ENCODE measurements around the gene KRI1. TPM values are rescaled to one million over a fixed set of nuclear protein-coding genes. Genes with fewer than 3 reads are reported as not detected.

KRI1 gene
- total RNA-seq, 4 donors from 2014 or later, result 9.0 to 152 (median 27.6) TPM

DNA sequence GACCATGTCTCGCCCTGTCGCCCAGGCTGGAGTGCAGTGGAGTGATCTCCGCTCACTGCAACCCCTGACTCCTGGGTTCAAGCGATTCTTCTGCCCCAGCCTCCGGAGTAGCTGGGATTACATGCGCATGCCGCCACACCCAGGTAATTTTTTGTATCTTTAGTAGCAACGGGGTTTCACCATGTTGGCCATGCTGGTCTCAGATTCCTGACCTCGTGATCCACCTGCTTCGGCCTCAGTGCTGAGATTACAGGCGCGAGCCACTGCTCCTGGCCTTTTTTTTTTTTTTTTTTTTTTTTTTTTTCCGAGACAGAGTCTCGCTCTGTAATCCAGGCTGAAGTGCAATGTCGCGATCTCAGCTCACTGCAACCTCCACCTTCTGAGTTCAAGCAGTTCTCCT, 57.8 kb downstream of the KRI1 start:
- no peak for TF ChIP-seq POLR2A (IDR thresholded peaks at IDR 0.05)
- TF ChIP-seq, protein P1, sequence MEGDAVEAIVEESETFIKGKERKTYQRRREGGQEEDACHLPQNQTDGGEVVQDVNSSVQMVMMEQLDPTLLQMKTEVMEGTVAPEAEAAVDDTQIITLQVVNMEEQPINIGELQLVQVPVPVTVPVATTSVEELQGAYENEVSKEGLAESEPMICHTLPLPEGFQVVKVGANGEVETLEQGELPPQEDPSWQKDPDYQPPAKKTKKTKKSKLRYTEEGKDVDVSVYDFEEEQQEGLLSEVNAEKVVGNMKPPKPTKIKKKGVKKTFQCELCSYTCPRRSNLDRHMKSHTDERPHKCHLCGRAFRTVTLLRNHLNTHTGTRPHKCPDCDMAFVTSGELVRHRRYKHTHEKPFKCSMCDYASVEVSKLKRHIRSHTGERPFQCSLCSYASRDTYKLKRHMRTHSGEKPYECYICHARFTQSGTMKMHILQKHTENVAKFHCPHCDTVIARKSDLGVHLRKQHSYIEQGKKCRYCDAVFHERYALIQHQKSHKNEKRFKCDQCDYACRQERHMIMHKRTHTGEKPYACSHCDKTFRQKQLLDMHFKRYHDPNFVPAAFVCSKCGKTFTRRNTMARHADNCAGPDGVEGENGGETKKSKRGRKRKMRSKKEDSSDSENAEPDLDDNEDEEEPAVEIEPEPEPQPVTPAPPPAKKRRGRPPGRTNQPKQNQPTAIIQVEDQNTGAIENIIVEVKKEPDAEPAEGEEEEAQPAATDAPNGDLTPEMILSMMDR (IDR thresholded peaks at IDR 0.05), result no peak
- DNase-seq, result no peak
- Histone ChIP-seq H3K9me3 (no peaks in the 10 kb centered on the region), H3K27me3 (no peaks in the 10 kb centered on the region), H3K4me1 (peaks cover 0 to 3% of the 10 kb centered on the region in 2 donors), H3K27ac (no peak overlapping the region), H3K36me3 (no peaks in the 10 kb centered on the region), H3K4me3 (no peak overlapping the region)
- intact Hi-C loops (cut with DNase I; ENCODE audit: low total_unique reads), result no loop called here

DNA sequence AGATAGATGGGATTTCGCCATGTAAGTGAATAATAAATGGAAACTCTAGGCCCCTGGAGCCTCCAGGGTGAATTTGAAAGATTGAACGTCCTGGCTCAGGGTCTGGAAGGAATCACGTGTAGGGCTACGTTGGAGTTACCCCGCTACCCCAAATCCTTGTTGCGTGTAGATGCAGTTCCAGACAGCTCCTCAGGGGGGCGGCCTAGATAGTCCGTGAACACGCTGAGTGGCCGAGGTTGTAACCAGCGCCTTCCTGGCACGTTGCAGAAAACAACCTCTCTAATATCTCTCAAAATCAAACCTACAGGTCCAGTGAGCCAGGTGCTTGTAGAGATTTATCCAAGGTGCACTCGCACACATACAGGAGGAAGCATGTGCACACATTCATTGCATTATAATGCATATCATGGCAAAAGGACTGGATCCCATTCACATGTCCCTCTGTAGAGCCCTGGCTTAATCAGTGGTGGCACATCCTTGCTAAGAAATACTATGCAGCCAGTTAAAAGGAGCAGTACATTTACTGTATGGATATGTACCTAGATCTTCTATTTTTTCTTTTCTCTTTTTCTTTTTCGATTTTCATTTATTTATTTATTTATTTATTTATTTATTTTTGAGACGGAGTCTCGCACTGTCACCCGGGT, 60.1 kb downstream of the KRI1 start:
- Histone ChIP-seq H3K27me3 (no peaks in the 10 kb centered on the region), H3K27ac (no peak overlapping the region), H3K9me3 (no peaks in the 10 kb centered on the region), H3K36me3 (no peaks in the 10 kb centered on the region), H3K4me3 (no peak overlapping the region), H3K4me1 (peaks cover 0 to 3% of the 10 kb centered on the region in 2 donors)
- DNase-seq, result peak; percentile 66 to 70
- TF ChIP-seq, protein P1 (IDR thresholded peaks at IDR 0.05), result peak; percentile 53 to 68 (median 64)
- no peak for TF ChIP-seq POLR2A (IDR thresholded peaks at IDR 0.05)
- intact Hi-C loops (cut with DNase I; ENCODE audit: low total_unique reads), result no loop called here

MicroRNAs encoded within 50 kb of the gene (microRNA counts, 767-probe panel; counts per million panel counts)
- 0 counts per million in 2 donors for microRNA hsa-miR-1238

Small RNAs within 50 kb of the gene (microRNA-seq; reads per million reads assigned to microRNA genes)
- gene MIR1238 (ENCODE audit: borderline microRNAs expressed, borderline replicate concordance), result not detected

Small RNAs within 50 kb of the gene (small RNA-seq; reads per million reads assigned to genes)
- gene MIR1238 (not detected), gene RNU7-140P (not detected)

Other genes starting within 250 kb of the KRI1 start
- gene FDX2, start 250.0 kb downstream of the KRI1 start, total RNA-seq, result 10 to 100 TPM in 1 of 4 donors, 1 to 10 TPM in 3; 1.5 to 12.7 (median 4.9) TPM
- gene RAVER1, start 232.5 kb downstream of the KRI1 start, total RNA-seq, result 10 to 100 TPM in 3 of 4 donors, 1 to 10 TPM in 1; 7.4 to 42.4 (median 16.4) TPM
- 10 to 100 TPM in 1 of 4 donors, 1 to 10 TPM in 3; 3.0 to 65.3 (median 6.2) TPM for gene ICAM3, start 226.4 kb downstream of the KRI1 start, total RNA-seq
- 100 to 1,000 TPM in 1 of 4 donors, 10 to 100 TPM in 3; 22.0 to 112 (median 67.8) TPM for gene TYK2, start 185.4 kb downstream of the KRI1 start, total RNA-seq
- 100 to 1,000 TPM in 2 of 4 donors, 10 to 100 TPM in 2; 41.5 to 163 (median 129) TPM for gene CDC37, start 162.5 kb downstream of the KRI1 start, total RNA-seq
- gene PDE4A, start 145.5 kb downstream of the KRI1 start, total RNA-seq, result 10 to 100 TPM in 1 of 4 donors, 1 to 10 TPM in 3; 3.2 to 10.6 (median 4.1) TPM
- 100 to 1,000 TPM in 1 of 4 donors, 10 to 100 TPM in 3; 39.7 to 127 (median 56.8) TPM for gene KEAP1, start 62.7 kb downstream of the KRI1 start, total RNA-seq
- gene S1PR5, start 48.6 kb downstream of the KRI1 start, total RNA-seq, result 1 to 10 TPM in 2 of 4 donors, not detected in 2; 1.8 to 2.6 TPM
- 10 to 100 TPM in 2 of 4 donors, 1 to 10 TPM in 2; 4.4 to 22.1 (median 8.4) TPM for gene ATG4D, start 22.1 kb downstream of the KRI1 start, total RNA-seq
- 10 to 100 TPM in 1 of 4 donors, 1 to 10 TPM in 3; 7.7 to 14.6 (median 7.8) TPM for gene CDKN2D, start 3.0 kb upstream of the KRI1 start, total RNA-seq
- gene AP1M2, start 21.3 kb upstream of the KRI1 start, total RNA-seq, result 10 to 100 TPM in 2 of 4 donors, not detected in 2; 14.9 to 16.7 TPM
- gene SLC44A2, start 59.5 kb upstream of the KRI1 start, total RNA-seq, result 100 to 1,000 TPM in 1 of 4 donors, 10 to 100 TPM in 3; 38.5 to 107 (median 65.8) TPM
- 100 to 1,000 TPM in 2 of 4 donors, 10 to 100 TPM in 2; 57.1 to 282 (median 138) TPM for gene ILF3, start 88.3 kb upstream of the KRI1 start, total RNA-seq
- gene QTRT1, start 135.4 kb upstream of the KRI1 start, total RNA-seq, result 100 to 1,000 TPM in 1 of 4 donors, 10 to 100 TPM in 3; 35.0 to 311 (median 50.8) TPM
- gene DNM2, start 152.1 kb upstream of the KRI1 start, total RNA-seq, result 100 to 1,000 TPM in 2 of 4 donors, 10 to 100 TPM in 2; 46.8 to 150 (median 86.0) TPM